GM11168 (cell line): ENCODE data around the gene CARMIL1.
"Not testable (repeated sequence)": the region's sequence is repeated elsewhere in the genome, so short reads cannot be mapped to it uniquely, and the experiment has no call there.

Source experiments
- in situ Hi-C: fragments of 300-500 bp; cut with MboI; formaldehyde crosslinking; loops from one replicate; pipeline ENCODE4 v1.12.0; 2022; ENCODE audit warnings: low sequenced_read_pairs; ENCODE audit not compliant: unreplicated experiment

Gene CARMIL1

DNA sequence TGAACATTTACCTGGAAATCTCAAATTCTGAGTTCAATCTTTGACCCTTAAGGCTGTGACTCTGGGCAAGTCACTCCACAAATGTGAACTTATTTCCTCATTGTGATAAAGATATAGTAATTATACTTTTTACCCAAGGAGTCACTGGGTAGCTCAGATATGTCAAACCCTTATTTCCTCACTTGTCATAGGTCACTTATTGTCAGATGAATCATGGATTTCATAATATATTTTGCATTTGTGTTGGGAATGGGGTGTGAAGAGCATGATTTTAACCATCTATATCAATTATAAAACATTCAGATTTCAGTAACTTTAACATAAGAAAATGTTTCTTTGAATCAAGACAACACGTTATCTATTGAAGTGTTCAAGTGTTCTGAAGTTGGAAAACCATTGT, 3.7 kb upstream of the CARMIL1 start:
- in situ Hi-C loops: loop anchor here (10.0 kb wide), 1 partner anchor 219 kb away; no protein-coding TSS in a partner anchor

DNA sequence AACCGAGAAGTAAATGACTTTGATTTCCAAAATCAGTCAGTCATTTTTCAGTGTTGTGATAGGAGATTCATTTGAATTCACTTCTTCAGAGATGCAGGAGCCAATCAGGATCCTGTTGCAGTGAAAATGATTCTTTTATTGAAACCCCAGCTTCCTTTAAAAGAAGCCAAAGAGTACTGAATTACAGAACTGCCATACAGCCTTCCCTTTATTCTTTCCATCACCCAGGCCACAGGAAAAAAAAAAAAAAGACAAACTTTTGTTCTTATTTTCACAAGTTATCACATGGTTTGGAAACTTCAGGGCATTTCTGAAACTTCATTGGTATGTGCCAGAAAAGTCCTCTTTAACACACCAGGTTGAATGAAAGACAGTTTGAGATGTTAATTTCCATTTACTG, 1.8 kb upstream of the CARMIL1 start:
- in situ Hi-C loops: loop anchor here (10.0 kb wide), 1 partner anchor 217 kb away; no protein-coding TSS in a partner anchor

DNA sequence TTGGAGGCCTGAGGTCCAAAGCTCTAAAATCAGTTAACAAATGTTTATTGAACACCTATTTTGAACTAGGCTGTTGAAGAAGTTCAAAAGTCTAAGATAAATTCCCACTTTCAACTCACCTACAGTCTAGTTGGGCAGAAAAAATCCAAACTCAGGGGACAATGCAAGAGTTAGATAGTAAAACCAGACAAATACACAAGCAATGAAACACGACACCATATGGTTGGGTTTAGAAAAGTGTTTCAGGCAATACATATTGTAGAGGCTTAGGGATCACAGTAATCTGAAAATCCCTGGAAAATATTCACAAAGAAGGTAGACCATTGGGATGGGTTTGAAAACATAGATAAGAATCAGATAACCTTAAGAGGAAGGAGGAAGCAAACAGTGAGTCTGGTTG, 1.3 kb upstream of the CARMIL1 start:
- in situ Hi-C loops: loop anchor here (10.0 kb wide), 1 partner anchor 217 kb away; no protein-coding TSS in a partner anchor

DNA sequence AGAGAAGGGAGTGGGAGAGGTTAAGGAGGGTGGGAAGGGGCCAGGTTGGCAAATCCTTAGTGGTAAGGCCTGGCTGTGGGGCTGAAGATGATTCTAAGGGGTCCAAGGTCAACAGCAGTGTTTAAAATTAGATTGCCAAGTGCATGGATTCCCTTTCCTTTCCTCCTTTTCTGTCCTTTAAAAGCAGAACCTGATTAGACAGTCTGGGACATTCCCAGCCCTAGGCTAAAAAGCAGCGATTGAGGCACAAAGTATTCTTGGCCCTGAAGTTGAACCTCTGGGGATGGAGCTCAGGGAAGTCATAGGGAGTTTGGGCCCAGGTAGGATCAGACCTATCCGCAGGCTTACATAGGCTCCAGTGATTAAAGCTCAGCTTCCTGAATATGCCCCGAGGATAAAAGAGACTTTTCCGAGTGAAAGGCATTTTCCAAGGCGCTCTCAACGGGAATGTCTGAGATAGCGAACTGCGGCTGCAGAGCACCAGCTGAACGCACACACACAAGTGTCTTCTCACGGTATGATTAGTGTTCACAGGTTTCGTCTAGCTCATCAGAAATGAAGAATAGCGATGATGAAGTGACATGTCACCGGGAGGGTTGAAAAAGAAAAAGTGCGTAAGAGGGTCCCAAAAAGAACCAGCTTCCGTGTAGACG, 787 bp upstream of the CARMIL1 start:
- in situ Hi-C loops: loop anchor here (10.0 kb wide), 1 partner anchor 216 kb away; no protein-coding TSS in a partner anchor

DNA sequence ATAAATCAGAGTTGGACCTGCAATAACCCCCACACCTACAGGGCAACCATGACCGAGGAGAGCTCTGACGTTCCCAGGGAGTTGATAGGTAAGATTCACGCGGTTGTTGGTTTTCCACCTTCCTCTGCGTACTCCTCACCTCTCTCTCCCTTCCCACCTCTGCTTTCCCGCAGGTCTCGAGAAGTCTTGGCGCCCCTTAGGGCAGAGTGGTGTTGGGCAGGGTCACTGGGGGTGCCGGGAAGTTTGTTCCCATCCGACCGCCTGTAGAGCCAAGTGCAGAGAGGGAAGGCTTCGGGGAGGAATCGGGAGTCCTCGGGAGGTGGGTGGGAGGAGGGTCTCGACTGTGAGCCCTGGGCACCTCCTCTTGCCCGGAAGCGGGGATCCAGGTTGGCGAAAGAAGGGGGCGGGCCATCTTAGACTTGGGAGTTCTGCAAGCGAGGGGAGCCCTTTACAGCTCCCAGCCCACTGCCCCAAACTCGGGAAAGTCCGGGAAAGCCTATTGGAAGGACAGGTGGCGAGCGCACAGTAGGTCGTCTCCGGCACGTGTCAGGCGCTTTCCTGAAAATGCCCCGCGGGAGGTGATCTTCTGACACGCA, 672 bp downstream of the CARMIL1 start:
- in situ Hi-C loops: loop anchor here (10.0 kb wide), 1 partner anchor 215 kb away; no protein-coding TSS in a partner anchor

DNA sequence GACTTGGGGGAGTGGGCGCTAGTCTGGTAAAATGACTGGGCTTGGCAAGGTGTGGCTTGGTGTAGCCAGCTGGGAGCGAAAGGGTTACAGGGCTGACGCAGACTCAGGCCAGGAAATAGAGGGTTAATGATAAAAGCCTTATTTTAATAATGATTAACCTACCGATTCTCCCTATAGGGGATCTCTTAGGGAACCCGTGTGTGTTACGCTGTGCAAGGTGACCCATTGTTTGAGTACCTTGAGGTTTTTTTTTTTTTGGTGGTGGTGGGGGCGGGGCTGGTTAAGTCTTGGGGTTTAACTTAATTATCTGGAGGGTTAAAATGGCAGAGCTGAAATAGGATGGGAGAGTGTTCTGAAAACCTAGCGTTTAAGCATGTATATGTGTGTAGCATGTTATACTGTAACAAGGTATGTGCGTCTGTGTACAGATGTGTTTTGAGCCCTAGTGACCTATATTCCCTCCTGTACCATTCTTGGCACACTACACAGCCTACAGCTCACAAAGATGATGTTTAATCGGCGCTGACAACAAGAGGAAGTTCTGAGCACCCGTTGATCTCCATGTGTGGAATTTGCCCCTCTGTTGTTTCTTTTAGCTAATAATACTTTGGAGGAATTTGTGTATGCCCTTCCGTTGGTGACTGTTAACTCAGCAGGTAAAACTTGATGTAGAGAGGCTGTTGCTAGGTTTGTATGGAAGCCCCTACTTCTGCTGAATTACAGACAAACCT, 1.3 kb downstream of the CARMIL1 start:
- in situ Hi-C loops: no loop called here

DNA sequence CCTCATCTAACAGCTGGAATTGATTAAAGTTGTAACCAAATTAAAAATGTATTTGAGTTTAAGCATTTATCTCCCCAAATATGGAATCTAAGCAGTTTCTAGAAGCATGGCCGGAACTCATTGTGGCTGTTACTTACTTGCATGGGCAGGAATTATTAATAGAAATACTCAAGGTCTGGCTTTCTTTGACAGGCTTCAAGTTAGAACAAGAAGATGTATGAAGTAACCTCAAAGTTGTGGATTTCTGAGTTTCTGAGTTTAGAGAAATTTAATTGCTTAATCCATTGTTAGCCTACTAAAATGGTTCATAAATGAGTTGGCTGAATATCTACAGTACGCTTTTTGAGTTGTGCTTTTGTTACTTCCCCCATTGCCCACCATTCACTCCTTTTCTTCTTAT, 7.7 kb downstream of the CARMIL1 start:
- in situ Hi-C loops: no loop called here

DNA sequence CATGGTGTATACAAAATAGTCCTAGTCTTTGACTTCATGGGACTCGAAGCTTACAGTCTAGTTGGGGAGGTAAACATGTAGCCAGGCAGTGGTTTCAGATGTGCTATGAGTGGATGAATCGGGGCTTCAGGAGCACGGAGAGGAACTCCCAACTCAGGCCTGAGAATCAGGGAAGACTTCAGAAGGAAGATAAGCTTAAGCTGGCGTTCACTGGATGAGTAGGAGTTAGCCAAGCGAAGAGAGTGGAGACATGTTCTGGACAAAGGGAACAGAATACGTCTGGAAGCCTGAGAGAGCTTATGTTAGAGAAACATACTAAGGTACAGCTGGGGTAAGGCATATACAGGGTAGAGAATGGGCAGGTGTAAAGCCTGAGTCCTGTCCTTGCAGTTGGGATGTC, 8.8 kb downstream of the CARMIL1 start:
- in situ Hi-C loops: no loop called here

DNA sequence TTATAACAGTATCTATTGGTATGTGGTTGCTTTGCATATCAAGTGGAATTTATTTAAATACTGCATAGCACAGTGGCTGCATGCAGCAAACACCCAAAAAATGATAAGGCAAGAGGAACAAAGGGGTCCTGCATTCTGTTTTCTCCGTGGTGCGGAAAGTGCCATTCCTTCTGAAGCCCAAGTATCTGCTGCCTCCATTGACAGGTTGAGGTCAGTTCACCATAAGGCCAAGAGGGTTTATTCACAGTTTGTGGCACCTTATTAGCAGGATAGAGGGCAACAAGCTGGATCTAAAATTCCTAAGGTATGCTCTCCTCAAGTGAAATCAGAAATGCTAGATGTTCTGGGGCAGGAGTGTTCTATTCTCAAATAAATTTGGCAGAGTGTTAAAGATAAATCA, 9.3 kb downstream of the CARMIL1 start:
- in situ Hi-C loops: no loop called here

DNA sequence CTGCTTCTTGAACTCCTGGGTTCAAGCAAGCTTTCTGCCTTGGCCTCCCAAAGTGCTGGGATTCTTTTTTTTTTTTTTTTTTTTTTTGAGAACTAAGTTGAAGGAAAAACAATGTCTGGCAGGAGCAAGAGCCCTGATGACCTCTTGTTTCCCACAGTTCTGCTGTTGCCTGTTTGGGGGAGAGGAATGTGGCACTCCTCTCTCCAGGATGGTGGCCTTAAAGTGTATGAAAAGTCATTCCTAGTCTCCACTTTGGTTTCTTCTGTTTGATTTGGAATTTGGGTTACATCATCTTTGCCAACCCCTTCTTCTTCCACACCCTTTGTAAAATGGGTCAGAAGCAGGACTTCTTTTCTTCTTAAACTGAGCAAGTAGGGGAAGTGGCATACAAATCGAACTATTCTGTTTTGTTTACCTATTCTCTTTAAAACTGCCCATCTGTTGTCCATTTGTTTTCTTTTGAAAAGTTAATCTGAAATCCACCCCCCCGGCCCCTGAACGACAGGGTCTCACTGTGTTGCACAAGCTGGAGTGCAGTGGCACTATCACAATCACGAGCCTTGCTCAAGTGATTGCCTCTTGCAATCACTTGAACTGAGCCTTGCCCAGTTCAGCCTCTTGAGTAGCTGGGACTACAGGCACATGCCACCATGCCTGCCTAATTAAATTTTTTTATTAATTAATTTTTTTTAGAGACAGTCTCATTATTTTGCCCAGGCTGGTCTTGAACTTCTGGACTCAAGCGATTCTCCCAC, 11.3 kb downstream of the CARMIL1 start:
- in situ Hi-C loops: no loop called here

DNA sequence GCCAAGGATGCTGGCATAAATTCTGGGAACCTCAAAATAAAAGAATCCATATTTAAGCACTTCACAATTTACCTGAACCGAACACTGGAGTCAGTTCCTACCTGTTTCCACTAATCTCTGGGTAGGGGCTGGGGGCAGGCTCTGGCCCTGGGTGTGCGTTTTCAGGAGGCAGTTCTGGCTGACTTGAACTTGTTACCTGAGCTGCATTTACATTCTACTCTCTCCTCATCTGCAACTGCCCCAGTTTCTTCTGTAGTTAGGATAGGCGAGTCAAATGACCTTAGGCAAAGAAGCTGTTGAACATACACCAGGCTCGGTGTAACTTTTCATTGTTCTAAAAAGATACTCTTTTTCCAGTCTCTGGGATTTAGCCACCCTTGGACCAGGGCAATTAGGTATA, 13.2 kb downstream of the CARMIL1 start:
- in situ Hi-C loops: no loop called here

DNA sequence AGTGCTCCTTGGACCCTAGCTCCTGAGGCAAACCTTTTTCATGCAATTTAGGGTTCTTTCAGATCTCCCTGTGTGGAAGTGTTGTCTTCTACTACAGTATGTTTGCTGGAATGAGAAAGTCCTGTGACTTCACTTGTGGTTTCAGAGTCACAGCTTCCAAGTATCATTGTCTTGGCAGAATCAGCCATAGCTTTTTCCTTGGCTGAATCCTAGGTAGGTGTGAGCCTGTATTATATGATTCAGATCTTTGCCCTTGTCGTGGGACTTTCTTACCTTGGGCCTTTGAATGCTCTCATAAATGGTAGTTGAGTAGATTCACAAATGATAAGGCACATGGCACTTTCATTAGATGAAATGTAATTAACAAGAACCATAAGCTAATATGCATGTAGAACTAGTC, 16.5 kb downstream of the CARMIL1 start:
- in situ Hi-C loops: no loop called here

DNA sequence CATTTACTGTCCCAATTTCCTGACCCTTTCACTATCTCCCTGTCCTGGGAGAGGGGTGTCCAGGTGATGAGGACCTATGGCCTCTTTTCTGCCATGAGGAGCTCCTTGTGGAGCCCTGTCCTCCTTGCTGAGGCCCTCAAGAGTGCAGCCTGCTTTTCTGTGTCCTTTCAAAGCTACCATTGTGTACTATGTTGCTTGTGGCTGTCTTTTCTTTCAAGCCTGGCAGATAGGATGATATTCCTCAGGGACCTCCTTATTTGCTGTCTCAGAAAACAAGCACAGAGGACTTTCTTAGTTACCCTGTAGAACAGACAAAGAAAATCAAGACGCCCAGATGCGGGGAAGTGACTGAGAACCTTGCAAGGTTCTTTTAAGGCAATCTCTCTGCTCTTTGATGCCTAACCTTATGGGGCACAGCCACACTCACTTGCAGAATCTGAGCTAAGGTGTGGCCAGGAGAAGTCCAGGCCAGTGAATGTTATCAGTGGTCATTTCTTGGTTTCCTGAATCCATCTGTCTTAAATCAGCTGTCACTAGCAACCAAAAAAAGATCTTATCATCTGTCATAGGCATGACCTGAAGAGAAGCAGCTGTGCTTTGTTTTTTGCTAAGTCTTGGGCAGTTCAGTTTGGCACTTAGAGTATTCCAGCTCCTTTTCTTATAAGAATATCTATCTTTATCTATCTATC, 17.2 kb downstream of the CARMIL1 start:
- in situ Hi-C loops: no loop called here

DNA sequence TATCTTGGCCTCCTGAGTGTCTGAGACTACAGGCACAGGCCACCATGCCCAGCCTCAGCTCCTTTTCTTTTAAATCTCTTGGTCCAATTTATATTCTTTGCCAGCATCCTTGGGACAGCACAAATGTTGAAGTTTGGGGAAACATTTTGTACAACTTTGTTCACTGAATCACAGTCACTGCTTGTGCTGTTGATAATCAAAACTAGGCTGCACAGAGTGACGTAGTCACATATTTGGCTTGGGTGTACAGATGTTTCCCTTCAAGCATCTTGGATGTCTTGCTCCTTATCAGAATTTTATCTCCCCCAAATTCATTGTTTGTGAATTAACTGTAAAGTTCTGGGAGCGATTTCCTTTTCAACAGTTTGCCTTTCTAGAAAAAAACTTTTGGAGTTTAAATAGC, 17.9 kb downstream of the CARMIL1 start:
- in situ Hi-C loops: no loop called here

DNA sequence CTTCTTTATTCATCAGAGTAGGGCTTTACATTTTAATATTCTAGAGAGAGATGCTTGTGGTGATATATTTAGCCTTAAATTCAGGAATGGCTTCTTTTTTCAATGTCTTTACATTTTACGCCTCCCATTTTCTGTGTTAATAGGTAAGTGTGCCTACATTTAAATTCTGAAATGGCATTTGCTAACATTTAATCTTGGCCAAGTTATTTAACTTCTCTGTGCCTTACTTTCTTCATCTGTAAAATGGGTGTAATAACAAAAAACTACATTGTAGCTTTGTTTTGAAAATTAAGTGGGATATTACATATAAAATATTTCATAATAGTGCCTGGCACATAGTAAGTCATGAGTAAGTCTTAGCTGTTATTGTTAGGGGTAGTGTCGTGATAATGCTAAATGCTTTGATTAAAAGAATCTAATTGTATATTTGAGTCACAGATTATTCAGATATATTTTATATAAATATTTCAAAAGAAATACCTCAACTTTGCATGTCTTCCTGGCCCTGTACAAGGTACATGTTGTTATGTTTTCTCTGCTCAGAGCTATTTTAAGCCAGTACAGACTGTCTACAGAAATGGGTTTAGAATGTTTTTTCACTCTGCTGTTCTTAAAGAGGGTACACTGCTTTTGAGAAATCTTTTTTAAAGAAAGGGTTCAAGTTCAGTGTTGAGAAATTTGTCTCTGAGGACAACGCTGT, 18.8 kb downstream of the CARMIL1 start:
- in situ Hi-C loops: no loop called here

DNA sequence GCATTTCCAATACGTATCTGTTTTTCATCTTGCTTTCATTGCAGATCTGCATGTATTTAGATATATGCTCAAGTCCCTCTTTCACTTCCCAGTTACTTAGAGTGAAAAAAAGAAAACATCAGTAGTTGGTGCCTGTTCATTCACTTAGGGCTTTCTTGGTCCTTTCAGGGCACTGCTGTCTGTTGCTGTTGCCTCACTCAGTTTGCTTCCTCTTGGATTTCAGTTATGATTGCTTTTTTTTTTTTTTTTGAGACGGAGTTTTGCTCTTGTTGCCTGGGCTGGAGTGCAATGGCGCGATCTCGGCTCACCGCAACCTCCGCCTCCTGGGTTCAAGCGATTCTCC, 19.3 kb downstream of the CARMIL1 start:
- in situ Hi-C loops: not testable (repeated sequence)

DNA sequence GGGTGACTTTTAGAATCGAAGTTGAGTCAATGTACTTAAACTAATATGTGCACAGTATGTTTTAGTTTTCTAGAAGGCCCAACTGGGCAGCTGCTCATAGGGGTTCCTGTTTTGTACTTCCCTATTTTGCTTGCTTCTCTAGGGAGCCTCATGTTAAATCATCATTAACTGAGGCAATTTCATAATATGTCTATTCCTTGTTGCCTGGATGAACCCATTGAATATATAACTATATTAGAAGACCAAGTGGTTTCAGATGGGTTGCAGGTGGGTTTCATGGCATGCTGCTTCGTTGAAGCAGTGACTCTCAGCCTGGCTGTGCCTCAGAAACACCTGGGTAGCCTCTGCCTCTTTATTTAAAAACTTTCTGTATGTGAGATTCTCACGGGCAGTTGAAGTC, 22.2 kb downstream of the CARMIL1 start:
- in situ Hi-C loops: no loop called here

DNA sequence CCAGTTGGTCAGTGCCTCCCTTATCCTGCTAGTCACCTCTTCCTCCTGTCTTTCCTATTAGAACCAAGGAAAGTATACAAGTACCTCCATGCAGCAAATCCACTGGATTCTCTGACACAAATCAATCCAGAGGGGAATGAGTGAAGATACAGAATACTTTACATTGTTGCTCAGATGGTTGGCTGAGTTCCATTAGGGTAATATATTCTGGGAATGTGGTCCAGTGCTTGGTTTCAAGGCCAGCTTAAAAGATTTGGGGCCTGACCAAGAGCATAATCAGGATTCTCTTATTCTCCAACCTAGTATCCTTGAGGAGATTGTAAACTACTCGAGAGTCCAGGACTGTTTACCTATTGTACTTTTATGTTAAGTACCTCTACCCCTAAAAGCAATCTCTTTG, 23.0 kb downstream of the CARMIL1 start:
- in situ Hi-C loops: no loop called here

DNA sequence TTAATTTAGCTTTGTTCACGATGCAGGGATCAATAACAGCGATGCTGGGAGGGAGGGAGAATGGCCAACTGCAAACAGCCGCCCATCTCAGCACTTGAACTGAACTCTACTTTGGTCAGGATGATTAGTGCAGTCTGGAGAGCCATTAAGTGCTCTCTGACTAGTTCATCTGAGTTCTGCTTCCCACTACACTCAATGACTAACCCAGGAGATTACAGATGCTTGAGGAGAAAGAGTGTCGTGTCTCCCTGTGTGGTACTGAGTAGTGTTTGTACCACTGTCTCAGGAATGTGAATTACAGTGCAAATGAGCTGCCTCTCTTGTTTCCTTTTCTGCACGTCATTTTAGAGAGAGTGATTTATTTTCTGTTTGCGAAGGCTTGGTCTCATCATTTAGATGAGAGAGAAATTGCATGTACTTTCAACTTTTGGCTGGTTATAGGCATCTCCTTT, 23.5 kb downstream of the CARMIL1 start:
- in situ Hi-C loops: no loop called here

DNA sequence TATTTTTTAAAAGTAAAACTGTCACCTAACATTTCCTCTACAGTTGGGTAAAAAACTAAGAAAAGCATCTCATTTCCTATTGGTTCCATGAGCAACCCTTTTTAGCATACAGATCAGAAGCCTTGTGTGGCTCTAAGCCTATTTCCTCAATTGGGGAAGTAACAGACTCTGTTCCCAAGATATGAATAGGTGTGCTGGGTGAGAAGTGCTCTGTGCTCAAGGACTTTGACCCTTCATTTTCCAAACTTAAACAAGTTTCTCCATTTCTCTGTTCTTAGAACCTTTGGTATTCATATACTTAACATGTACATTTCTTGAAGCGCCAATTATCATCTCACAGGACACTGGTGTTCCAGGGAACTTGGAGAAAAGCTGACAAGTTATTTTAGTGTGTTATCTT, 24.1 kb downstream of the CARMIL1 start:
- in situ Hi-C loops: no loop called here
